K562 treated with DMSO at 1 percent for 48 hours (cell line): ENCODE measurements around the gene EFHD1. TPM values are rescaled to one million over a fixed set of nuclear protein-coding genes. Genes with fewer than 3 reads are reported as not detected.

Experiments
- total RNA-seq: library from RNA; unstranded; fragments of 300-600 nt; gene quantifications from 2 replicates; pipeline ENCODE4 v1.2.3, GENCODE V29; 2022; ENCODE audit warnings: low replicate concordance; ENCODE audit errors: extremely low read depth

EFHD1 gene
- not detected in 2 replicates for total RNA-seq

GRCh38 chr2:232633413-232634205 is at the start of gene EFHD1:
Gene EFHD1 (plus strand): TSS chr2:232633604. CDS start chr2:232633705, 101 bp downstream.

GRCh38 chr2:232697059-232697806 is 63.8 kb downstream of the EFHD1 start, which contains the start of gene GIGYF2:
Gene GIGYF2 (plus strand): TSS chr2:232697331. CDS start chr2:232735198, 37,867 bp downstream.

Other genes starting within 250 kb of the EFHD1 start
- gene ALPG, start 226.8 kb upstream of the EFHD1 start, total RNA-seq, result not detected in 2 replicates
- gene ALPI, start 177.5 kb upstream of the EFHD1 start, total RNA-seq, result not detected in 2 replicates
- gene ECEL1, start 145.8 kb upstream of the EFHD1 start, total RNA-seq, result not detected in 2 replicates
- not detected in 2 replicates for gene PRSS56, start 113.2 kb upstream of the EFHD1 start, total RNA-seq
- gene CHRND, start 107.4 kb upstream of the EFHD1 start, total RNA-seq, result not detected in 2 replicates
- not detected in 2 replicates for gene CHRNG, start 93.9 kb upstream of the EFHD1 start, total RNA-seq
- not detected in 2 replicates for gene TIGD1, start 83.0 kb upstream of the EFHD1 start, total RNA-seq
- gene EIF4E2, start 82.9 kb upstream of the EFHD1 start, total RNA-seq, result not detected in 2 replicates
- not detected in 2 replicates for gene GIGYF2, start 63.7 kb downstream of the EFHD1 start, total RNA-seq
- not detected in 2 replicates for gene KCNJ13, start 143.0 kb downstream of the EFHD1 start, total RNA-seq
- gene SNORC, start 236.7 kb downstream of the EFHD1 start, total RNA-seq, result not detected in 2 replicates